SK-N-SH treated with all-trans-retinoic acid at 6 μM for 48 hours (cell line): ENCODE measurements around the gene OR10P1.

ENCODE experiments used
- TF ChIP-seq, protein P1 (sequence below): fragments of 250-450 bp; sonication (Bioruptor Pico); IDR thresholded peaks from 2 replicates; pipeline ENCODE4 v1.5.1; 2020; ENCODE audit warnings: low read depth, mild to moderate bottlenecking, moderate library complexity
- TF ChIP-seq, protein P2 (sequence below): fragments of 250-450 bp; sonication (Bioruptor Pico); IDR thresholded peaks from 2 replicates; pipeline ENCODE4 v1.8.0; 2020; ENCODE audit warnings: mild to moderate bottlenecking, moderate library complexity, borderline replicate concordance

GRCh38 chr12:55637467-55637866, 775 bp downstream of the OR10P1 start:
- TF ChIP-seq, protein P1, sequence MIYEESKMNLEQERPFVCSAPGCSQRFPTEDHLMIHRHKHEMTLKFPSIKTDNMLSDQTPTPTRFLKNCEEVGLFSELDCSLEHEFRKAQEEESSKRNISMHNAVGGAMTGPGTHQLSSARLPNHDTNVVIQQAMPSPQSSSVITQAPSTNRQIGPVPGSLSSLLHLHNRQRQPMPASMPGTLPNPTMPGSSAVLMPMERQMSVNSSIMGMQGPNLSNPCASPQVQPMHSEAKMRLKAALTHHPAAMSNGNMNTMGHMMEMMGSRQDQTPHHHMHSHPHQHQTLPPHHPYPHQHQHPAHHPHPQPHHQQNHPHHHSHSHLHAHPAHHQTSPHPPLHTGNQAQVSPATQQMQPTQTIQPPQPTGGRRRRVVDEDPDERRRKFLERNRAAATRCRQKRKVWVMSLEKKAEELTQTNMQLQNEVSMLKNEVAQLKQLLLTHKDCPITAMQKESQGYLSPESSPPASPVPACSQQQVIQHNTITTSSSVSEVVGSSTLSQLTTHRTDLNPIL (CRISPR knock-in tag): no peak
- TF ChIP-seq, protein P2, sequence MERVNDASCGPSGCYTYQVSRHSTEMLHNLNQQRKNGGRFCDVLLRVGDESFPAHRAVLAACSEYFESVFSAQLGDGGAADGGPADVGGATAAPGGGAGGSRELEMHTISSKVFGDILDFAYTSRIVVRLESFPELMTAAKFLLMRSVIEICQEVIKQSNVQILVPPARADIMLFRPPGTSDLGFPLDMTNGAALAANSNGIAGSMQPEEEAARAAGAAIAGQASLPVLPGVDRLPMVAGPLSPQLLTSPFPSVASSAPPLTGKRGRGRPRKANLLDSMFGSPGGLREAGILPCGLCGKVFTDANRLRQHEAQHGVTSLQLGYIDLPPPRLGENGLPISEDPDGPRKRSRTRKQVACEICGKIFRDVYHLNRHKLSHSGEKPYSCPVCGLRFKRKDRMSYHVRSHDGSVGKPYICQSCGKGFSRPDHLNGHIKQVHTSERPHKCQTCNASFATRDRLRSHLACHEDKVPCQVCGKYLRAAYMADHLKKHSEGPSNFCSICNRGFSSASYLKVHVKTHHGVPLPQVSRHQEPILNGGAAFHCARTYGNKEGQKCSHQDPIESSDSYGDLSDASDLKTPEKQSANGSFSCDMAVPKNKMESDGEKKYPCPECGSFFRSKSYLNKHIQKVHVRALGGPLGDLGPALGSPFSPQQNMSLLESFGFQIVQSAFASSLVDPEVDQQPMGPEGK (CRISPR knock-in tag): no peak
